Activated CD4-positive, alpha-beta T cell treated with anti-CD3 and anti-CD28 coated beads, Interleukin-2, Interleukin-6, amounts not matched to agents 100 ng/mL and 50 ng/mL, durations not matched to agents 16 hours and 8 hours (primary cell): ENCODE results near the gene PCCA.
"Not testable (repeated sequence)": the region's sequence is repeated elsewhere in the genome, so short reads cannot be mapped to it uniquely, and the experiment has no call there.

Source experiments
- DNase-seq: peaks from one replicate; pipeline ENCODE4 v3.0.0-alpha.2; 2020

PCCA gene

GRCh38 chr13:100315522-100315921 lies 226.6 kb downstream of the PCCA start:
- DNase-seq = no peak

GRCh38 chr13:100318473-100318872 lies 229.6 kb downstream of the PCCA start:
- DNase-seq = not testable (repeated sequence)

GRCh38 chr13:100323937-100324336 lies 235.0 kb downstream of the PCCA start:
- no peak for DNase-seq

- DNase-seq = no peak
Observed at GRCh38 chr13:100330662-100331061, 241.8 kb downstream of the PCCA start.

- DNase-seq = no peak
Observed at GRCh38 chr13:100333141-100333540, 244.2 kb downstream of the PCCA start.

DNA sequence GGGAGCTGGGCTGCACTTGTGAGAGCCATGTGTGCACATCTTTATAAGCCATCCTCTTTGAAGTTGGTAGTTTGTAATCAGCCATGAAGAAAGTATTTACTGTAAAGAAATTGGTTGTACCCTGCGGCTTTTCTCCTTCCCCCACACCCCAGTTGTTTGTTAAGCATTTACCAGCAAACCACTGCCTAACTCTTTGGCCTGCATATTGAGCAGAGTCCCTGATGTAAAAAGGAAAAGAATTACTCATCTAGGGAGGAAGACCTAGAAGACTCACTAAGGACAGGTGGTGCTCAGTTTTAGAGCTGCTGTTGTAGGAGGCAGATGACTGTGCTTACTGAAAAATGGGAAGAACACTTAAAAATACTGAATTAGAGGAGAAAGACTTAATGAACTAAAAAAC lies 245.3 kb downstream of the PCCA start:
- DNase-seq = peak; percentile 34

- DNase-seq = no peak
Observed at GRCh38 chr13:100336795-100337516, 248.1 kb downstream of the PCCA start.

- DNase-seq = no peak
Observed at GRCh38 chr13:100338275-100338674, 249.4 kb downstream of the PCCA start.

- no peak for DNase-seq
Observed at GRCh38 chr13:100339411-100339940, 250.6 kb downstream of the PCCA start.

DNA sequence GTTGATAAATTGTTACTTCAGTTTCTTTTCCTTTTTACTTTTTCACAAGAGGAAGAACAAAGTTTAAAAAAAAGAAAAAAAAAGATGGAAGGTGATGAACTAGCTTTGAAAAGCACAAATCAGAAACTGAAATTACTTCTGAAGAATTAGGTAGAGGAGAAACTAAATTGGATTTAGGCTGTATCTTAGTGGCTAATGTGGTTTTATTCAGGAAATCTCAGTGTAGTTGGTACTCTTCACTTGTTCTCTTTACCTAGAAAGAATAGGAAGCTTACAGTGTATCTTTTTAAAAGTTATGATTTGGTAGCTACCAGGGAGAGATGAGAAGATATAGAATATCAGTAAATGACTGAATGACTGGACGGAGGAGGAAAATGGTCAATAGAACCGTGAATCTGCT lies 252.0 kb downstream of the PCCA start:
- no peak for DNase-seq

- no peak for DNase-seq
Observed at GRCh38 chr13:100341327-100341726, 252.4 kb downstream of the PCCA start.

DNA sequence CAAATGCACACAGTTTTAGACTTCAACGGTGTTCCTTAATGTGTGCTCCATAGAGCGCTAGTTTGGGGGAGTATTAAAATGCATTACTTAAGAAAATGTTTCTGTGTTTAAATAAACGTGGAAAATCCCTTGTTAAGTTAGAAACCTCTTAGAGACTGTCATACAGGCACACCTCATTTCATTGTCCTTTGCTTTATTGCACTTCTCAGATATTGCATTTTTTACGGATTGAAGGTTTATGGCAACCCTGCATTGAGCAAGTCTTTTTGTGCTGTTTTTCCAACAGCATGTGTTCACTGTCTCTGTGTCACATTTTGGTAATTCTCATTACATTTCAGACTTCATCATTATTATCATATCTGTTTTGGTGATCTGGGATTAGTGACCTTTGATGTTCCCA lies 255.7 kb downstream of the PCCA start:
- no peak for DNase-seq

DNA sequence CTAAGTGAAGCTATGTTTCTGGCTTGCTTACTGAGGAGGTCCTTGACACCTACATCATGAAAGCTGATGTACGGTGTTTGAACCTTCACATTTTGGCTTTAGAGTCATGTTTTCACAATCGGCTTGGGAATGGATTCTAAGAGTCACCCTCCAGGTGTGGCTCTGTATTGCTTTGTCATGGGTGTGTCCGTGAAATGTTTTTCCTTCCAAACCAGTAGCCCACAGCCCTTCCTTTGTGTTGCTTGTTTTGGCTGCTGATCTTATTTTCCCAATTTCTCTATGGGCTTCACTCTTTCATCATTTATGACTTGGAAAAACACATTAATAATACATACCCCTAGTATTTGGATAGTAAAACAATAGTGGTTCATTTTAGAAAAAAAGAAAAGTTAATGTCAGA lies 259.1 kb downstream of the PCCA start:
- no peak for DNase-seq

DNA sequence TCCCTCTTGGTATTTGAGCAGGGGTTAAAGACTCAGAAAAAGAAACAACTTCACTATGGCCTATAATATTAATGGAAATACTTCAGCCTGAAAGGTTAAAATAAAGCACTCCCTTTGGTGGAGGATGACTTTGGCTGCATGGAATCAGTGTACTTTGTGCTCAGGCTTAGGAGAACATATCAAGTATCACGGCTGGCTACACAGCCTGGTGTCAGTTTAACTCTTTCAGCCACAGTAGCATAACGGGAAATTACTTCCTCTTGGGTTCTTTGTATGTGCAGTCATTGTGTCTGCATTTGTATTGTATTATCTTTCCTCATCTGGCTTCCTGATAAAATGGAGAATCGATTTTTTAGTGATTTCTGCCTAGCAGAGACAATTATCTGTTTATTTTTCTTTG lies 260.7 kb downstream of the PCCA start:
- no peak for DNase-seq

GRCh38 chr13:100350601-100351000 lies 261.7 kb downstream of the PCCA start:
- DNase-seq = no peak

- DNase-seq = no peak
Observed at GRCh38 chr13:100356426-100356825, 267.5 kb downstream of the PCCA start.

DNA sequence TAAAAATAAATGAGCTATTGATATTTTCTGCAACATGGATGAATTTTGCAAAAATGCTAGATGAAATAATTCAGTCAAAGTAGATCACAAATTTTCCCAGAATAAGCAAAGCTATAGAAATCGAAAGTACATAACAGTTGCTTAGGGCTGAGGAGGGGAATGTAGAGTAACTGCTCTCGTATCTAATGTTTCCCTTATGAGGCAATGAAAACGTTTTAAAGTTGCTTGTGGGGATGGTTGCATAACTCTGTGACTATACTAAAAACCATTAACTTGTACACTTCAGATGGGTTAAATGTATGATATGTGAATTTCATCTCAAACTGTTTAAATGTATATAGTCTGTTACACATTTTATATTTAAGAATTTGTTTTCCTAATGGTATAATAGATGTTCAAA lies 268.0 kb downstream of the PCCA start:
- DNase-seq = no peak

- DNase-seq = no peak
Observed at GRCh38 chr13:100357764-100358163, 268.9 kb downstream of the PCCA start.

- no peak for DNase-seq
Observed at GRCh38 chr13:100361504-100361903, 272.6 kb downstream of the PCCA start.

GRCh38 chr13:100362371-100362770 lies 273.5 kb downstream of the PCCA start:
- no peak for DNase-seq

- no peak for DNase-seq
Observed at GRCh38 chr13:100362781-100363180, 273.9 kb downstream of the PCCA start.

GRCh38 chr13:100363285-100363711 lies 274.4 kb downstream of the PCCA start:
- DNase-seq = no peak

GRCh38 chr13:100363874-100364273 lies 275.0 kb downstream of the PCCA start:
- no peak for DNase-seq

- DNase-seq = no peak
Observed at GRCh38 chr13:100364591-100364990, 275.7 kb downstream of the PCCA start.

DNA sequence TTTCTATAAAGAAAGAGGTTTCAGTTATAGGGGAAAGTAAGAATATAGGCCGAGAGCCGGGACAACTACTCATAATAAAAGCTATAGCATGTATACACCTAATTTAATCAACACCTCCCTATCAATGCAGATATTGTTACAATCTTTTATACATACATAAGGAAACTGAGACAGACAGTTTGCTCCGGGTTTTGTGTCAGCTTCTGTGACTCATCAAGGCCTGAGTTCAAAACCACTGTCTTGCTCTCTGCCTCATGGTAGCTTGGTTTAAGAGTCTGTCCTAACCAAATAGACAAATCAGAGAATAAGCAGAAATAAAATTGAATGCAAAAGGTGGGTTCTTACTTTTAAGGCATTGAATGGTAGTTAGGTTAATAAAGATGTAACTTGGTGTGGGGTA lies 276.8 kb downstream of the PCCA start:
- DNase-seq = peak; percentile 61
